ENCODE results near the gene MAST4.

The MAST4 gene

DNA sequence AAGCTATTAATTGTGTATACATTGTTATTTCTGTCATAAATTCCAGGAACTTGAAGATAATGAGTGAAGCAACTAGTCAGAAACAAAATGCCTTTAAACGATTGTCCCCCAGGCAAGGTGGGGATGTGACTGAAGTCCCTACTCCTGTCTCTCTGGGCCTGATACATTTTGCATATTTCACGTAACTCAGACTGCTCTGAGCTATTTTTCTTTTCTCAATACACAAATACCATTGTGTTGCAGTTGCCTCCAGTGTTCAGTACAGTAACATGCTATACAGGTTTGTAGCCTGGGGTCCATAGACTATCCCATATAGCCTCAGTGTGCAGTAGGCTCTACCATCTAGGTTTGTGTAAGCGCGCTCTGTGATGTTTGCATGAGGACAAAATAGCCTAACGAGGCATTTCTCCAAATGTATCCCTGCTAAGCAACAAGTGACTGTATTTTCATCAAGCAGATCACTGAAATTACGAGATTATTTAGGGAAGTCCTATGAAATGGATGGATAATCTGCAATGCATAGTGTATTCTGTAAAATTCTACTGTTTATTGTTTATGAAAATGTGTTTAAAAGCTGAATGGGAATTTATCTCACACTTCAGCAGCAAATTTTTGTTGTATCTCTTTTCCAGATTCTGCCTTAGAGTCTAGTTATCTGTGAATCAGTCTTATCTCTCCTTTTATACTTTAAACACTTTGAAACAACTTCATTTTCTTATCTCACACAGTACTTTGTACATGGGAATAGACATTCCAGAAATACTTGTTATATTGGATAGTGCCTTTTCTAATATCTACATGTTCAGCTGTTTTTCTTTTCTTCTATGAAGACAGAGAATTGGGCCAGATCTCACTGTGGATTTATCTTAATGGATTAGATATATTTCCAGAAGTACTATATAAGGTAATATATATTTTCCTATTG is 449.9 kb downstream of the MAST4 start:
- no peak for DNase-seq (ENCODE audit: low spot score)

DNA sequence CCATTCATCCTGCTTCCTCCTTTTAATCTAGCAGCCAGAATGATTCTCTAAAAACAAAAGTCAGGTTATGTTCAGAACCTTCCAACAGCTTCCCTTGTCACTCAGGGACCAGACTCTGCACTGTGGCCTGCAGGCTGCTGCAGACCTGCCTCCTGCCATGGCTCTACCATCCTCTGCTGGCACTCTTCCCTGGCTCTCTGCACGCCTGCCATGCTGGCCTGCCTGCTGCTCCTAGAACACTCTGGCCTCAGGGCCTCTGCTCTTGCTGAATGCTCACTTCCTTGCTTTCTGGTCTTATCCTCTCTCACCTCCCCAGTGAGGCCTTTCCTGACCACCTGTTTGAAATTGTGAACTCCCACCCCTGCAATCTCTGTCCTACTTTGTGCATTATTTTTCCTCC is 451.0 kb downstream of the MAST4 start:
- no peak for DNase-seq (ENCODE audit: low spot score)

DNA sequence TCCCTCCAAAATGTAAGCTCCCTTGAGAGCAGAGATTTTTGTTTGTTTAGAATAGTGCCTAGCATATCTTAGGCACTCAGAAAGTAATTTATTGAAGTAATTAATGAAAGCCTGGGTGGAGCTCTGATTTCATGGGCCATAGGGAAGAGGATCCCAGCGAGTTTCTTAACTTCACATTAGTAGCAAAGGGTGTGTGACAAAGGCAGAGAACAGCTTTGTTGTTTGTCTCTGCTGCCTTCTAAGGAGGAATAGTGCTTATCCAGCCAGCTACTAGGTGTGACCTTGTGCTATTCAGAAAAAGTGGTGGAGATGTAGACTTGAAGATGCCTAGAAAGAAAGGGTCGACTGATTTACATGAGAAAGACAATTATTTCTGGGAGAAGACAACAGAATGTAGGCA is 451.4 kb downstream of the MAST4 start:
- no peak for DNase-seq (ENCODE audit: low spot score)

DNA sequence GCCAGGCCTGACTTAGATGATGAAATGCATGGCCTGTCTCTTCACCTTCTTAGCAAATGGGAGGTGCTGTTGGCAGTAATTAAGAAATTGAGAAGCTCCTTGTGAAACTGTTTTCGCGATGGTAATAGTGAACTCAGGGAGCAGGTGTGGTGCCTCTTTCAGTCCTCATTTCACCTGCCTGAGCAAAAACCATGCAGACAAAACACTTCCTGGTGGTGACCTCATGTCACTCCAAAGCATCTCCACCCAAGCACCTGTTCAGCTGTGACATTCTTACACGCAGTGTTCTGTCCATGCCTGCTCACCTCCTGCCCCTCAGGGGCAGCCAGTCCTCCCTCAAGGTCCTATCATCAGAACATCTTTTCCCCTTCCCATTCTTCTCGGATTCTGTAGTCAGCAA is 453.9 kb downstream of the MAST4 start:
- no peak for DNase-seq (ENCODE audit: low spot score)

DNA sequence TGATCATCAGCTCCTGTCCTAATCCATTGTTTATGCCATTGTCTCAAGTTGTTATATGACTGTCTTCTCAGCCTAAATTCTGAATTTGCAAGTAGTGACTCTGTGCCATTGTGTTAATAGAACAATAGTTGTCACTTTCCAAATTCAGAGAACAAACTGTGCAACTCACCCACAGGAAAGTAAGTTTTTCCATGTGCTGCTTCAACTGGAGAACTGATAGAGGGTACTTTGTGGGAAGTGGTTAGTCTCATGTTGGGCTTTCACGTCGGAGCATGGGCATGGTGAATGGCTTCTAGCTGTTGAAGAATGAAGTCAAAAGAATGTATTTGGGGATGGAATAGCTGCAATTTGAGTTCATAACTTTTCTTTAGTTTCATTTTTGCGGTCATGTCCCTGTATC is 454.4 kb downstream of the MAST4 start:
- DNase-seq (ENCODE audit: low spot score): no peak

DNA sequence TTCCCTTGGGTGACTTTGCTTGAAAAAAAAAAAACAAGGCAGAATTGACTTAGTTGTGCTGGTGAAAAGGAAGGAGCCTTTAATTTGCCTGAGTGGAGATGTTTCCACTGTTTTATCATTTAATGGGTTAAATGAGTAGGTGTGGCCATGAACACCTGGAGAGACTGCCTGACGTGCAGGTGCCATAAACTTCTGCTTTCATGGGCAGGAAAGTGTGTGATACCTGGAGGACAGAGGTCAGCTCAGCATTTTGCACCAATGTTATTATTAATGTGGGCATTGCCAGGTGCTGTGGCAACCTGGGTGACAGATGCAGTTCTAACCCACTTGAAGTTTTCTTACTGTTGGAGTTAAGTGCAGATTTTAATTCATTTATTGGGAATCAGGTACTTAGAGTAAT is 455.0 kb downstream of the MAST4 start:
- DNase-seq (ENCODE audit: low spot score): no peak

DNA sequence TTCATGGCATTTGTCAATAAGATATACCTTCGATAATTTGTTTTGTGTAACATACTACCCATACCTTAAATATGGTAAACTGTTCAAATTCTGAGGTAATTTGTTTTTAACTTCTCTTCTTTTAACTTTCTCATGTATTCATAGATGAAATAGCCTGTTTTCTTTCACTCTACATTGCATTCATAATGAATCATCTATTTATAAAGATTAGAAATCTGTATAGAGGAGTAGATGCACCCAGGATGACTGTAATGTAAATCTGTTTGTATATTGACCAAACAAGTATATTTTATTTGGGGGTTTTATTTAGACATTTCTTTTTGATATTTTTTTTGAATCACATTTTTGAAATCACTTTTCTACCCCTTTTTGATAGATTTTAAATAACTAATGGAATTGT is 455.8 kb downstream of the MAST4 start:
- no peak for DNase-seq (ENCODE audit: low spot score)

DNA sequence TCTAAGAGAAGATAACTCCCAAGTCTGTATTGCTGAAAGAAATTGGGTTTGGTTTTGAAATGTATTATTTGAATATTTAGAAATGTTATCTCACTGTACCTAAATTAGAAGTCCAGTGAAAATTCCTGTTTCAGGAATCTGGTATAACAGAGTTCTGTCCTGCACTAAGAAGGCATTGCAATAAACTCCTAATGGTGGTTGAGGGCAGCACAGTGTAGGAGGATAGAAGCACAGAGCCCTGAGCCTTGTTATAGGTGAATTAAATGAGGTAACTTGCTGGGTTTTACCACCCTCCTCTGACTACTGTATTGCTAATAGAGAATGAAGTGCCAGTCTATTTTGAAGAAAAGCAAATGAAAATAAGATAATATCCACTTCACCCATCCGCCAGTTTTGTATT is 457.0 kb downstream of the MAST4 start:
- DNase-seq (ENCODE audit: low spot score): no peak

DNA sequence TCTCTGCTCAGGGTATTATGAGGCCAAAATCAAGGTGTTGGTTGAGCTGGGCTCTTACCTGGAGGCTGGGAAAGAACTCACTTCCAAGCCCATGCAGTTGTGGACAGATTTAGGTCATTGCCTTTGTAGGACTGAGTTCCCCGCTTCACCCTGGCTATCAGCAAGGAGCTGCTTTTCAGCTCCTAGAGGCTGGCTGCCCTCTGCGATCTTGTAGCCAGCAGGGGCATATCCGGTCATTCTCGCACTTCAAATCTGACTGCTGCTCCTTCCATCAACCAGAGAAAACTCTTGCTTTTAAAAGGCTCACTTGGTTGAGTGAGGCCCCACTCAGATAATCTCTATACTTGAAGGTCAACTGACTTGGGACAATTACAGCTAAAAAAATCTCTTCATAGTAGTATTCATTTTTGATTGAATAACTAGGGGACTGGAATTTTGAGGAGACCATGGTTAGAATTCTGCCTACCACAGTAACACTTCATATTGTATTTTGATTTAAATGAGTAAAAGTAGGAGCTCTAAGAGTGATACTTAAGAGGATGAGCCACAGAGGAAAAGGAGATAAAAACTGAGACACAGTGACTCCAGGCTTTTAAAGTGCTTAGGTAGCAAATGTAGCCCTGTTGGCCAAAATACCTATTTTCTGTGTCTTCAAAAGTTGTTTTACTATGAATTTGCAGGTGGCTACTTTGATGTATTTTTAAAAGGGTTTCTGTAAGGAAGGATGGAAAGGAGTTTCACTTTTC is 463.0 kb downstream of the MAST4 start:
- no peak for DNase-seq (ENCODE audit: low spot score)

DNA sequence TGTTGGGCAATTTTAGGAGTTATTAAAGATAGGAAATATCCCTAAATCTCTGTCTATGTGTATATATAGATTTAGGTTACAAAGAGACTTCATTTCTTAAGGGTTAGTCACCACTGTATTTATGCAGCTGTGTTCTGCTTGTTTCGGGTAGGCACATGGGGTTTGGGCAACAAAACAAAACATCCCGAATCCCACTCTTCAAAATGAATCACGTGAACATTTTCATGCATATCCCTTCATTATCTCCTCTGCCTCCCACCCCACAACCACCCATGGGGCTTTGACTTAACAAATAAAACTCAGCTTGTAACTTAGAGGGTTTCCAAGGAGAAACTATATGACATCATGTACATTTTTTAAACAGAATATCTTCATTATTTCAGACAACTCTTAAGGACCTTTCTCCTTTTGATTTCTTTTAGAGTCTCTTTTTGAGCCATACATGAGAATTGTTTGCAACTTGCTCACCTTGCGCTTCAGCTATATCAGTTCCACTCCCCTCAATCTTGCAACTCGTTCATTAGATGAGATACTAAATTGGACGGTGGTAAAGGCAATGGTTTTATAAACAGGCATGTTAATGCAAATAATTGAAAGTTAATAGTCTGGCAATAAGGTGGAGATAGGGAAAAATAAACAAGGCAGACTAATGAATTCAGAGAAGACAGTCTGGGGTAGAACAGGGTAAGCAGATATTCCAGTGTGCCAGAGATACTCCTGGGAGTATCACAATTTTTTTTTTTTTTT is 463.7 kb downstream of the MAST4 start:
- DNase-seq (ENCODE audit: low spot score): no peak

DNA sequence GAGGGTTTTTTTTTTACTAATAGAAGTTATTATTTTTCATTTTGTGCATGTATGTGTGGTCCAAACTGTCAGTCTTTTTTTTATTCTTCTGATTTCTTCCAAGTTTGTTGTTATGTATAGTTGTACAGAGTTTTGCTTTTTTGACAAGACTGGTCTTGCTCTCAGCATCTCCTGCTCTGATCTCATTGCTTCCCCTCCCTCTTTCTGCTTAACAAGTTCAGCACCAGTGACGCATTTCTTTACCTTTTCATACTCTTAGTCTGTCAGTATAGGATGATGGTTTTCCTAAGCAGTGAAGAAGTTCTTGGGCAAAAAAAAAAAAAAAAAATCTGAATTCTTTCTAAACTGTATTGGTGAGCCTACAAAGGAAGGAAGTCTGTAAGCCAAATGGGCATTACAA is 465.3 kb downstream of the MAST4 start:
- DNase-seq (ENCODE audit: low spot score): no peak

DNA sequence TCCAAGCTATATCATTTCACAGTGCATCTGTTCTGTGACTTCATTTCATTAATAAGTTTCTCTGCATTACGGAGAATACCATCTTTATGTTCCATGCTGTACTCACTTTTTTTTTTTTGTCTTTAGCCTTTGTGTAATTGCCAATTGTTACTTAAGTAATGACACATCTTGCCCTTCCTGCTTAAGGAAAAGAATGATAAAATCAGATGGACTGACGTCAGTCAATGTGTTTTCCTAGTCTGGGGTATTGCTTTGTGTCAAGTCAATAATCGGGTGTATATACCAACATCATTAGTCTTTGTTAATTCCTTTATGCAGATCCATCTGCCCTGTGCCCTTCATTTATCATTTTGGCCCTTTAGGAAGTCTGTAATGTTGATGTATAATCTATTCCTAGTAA is 466.9 kb downstream of the MAST4 start:
- no peak for DNase-seq (ENCODE audit: low spot score)

DNA sequence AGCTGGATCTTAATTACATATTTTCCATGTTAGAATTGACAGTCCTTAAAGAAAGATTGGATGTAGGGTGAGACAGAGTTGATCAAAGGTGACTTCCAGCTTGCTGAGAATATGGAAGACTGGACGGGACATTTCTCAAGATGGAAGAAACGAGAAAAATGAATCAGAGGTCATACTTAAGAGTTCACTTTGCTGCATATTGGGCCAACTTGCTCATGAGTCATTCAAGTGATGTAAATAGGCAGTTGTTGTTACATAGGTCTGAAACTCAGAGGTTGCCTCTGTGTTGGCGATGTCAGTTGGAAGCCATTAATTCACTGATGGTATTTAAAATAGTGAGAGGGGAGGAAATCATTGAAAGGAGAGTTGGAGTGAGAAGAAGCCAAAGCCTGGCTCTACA is 467.6 kb downstream of the MAST4 start:
- DNase-seq (ENCODE audit: low spot score): no peak

DNA sequence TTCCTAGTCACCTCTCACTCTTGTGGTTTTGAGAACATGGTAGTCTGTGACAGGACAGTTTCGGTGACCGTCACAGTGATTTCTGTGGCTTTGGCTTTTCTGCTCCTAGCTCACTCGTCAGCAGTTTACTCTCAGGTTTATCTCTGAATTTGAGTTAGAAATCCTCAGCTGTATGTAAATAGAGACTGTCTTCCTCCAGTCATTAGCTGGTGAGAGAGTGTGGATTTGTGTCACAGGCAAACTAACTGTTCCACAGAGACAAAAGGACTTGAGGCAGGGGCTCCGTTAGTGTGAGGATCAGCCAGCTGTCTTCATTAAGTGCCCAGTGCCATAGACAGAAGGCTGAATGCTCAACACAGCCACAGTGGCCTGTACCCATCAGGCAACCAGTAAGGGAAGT is 469.0 kb downstream of the MAST4 start:
- no peak for DNase-seq (ENCODE audit: low spot score)

DNA sequence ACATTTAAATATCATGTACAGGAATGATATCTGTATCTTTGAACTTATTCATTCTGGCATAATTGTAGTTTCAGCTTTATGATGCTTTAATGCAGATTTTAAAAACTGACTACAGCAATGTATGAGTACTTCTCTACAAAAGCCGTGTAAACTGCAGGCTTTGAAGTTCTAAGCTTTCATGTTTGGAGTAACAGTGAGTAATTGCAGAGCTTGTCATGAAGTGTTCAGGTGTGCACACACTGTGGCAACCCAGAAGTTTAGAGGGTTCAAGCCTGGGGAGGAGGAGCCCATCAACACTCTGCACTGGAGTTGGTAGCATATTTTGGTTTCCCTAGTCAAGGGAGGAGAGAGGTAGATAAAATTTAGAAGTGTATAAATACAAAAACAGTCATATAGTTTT is 469.5 kb downstream of the MAST4 start:
- DNase-seq (ENCODE audit: low spot score): no peak

DNA sequence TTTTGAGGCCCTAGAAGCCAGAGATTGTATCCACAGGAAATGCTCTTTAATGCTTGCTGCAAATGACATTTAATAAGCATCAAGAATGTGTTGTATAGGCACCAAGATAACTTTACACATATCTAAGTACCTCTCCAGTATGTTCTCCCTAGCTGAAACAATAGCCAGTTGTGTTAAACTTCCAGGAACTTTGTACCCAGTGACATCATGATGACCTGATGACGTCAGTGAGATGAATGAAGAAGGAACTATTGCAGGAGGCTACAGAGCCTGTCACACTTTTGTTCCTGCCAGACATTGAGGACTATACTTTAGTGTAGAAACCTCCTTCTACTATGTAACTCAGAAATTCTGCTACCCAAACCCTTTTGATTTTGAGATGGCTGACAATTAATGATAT is 470.6 kb downstream of the MAST4 start:
- no peak for DNase-seq (ENCODE audit: low spot score)

DNA sequence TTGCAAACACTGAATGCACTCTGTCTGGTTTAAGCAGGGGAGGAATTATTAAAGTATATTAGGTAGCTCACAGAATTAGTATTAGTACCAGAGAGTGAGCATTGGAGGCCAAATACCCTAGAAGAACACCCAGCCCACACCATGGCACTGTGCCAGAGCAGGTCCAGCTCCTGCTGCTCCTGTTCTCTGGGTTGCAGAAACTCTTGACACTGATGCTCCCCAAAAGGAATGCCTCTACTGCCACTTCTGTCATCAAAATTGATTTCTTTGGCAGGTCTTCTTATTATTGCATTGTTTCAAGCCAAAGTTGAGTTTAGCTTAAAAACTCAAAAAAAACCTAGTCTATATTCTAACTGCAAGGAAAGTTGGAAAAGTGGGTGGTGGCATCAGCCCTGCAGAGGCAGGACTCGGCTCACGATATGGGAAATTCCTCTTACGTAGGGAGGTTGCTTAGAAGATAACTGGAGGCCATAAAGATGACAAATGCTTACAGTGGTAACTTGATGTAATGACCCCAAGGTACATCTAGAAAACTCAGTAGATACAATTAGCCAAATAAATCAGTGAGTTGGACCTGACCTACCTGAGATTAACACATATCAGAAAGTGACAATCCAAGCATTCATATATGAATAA is 477.0 kb downstream of the MAST4 start:
- no peak for DNase-seq (ENCODE audit: low spot score)

DNA sequence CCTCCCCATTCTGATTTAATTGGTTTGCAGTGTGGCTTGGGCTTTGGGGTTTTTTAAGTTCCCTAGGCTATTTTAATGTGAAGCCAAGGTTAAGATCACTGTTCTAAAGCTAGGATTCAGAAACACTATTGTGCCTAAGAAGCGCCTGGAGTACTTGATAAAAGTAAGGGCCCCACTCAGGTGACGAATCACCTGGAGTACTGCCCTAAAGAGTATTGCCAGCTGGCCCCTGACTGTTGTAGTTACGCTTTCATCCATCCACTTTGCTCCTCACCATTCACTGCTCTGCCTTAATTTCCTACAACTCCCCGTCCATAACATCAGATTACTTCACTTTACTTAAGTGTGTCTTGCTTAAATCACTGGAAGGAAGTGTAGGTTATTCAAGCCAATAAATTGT is 481.1 kb downstream of the MAST4 start:
- no peak for DNase-seq (ENCODE audit: low spot score)

DNA sequence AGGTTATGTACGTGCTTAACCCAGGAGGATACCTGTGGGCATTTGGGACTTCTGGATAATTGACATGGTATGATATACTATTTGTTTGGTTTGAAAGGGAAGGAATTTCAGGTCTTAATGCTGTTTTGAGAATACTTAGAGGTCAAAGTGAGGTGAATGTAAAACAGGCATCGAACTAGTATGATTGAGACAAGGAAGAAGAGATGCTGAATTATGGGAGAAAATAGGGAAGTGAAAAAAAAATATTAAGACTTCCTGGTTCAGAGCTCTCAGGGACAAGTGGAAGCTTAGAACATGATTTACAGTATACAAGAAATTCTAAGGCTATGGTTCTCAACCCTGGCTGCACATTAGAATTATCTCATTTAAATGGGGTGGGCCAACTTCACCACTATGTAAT is 485.1 kb downstream of the MAST4 start:
- no peak for DNase-seq (ENCODE audit: low spot score)

DNA sequence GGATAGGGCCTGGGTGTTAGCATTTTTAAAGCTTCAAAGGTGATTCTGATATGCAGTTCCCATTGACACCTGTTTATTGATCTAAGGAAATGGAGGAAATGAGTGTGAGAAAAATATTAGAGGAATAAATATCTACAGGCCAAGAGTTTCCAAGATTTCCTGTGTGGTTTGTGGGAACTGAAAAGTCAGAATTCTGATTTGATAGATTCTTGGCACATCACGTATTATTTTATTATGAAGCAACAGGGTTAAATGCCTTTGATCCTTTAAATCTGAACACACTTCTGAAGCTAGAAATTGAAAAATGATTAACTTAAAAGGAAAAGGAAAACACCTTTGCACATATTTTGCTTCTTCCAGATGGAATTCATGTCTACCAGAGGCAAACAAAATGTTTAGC is 486.7 kb downstream of the MAST4 start:
- DNase-seq (ENCODE audit: low spot score): no peak

DNA sequence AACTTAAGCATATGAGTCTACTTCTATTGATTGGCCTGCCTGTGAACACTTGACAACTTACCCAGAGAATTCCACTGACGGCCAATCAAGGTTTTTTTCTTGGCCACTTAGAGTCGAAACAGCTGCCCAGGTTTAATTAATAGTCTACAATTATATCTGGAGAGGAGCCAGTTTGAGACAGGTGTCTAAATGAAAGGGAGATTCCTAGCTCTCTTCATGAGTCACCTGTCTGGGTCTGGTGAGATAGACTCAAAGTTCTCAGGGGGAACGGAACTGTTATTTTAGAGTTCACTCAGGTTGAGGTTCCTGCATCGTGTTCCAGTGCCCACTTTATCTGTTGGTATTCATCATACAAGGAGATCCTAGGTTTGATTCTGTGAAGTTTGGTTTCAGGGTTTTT is 489.4 kb downstream of the MAST4 start:
- no peak for DNase-seq (ENCODE audit: low spot score)

DNA sequence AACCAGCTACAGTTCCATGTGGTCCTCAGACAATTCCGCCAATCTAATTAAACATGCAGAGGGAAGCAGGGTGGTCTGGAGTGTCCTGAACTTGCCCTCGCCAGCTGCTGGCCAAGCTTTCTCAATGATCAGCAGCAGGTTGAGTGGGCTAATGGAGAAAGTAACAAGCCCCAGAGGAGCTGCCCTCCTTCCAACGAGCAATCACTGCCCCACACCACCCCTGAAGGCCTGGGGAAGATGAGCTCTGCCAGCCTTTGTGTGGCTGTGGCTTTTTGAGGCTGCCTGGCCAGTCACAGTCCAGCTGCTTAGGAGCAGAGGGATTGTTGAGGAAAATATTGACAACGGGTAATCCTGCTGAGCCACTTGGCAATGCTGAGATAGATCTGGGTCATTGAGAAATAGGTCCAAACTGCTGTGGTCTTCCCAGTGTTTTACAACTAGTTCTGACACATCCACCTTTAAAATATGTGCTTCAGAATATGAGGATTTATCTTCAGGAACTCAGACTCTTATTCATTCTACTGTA is 493.1 kb downstream of the MAST4 start:
- peak; percentile 36 for DNase-seq (ENCODE audit: low spot score)

Data from AG20443 (cell line).